AG09309 (cell line): ENCODE measurements around the gene CBX6.
A peak's percentile ranks its signal among the peaks of the same experiment; 100 is the strongest.

ENCODE experiments used
- DNase-seq: peaks from one replicate; pipeline ENCODE4 v3.0.0-alpha.2; 2010; ENCODE audit warnings: low read depth
- H3K4me3 ChIP-seq: 2 replicates; pipeline ENCODE4 v1.5.1; 2011; ENCODE audit warnings: mild to moderate bottlenecking, low read depth, low read length, moderate library complexity; ENCODE audit not compliant: control insufficient read depth
- CTCF ChIP-seq: IDR thresholded peaks from 2 replicates; pipeline ENCODE4 v1.5.1; 2011; ENCODE audit warnings: mild to moderate bottlenecking, low read depth, low read length, inconsistent platforms; ENCODE audit not compliant: insufficient read depth, control insufficient read depth; ENCODE audit errors: missing control alignments

Gene CBX6

DNA sequence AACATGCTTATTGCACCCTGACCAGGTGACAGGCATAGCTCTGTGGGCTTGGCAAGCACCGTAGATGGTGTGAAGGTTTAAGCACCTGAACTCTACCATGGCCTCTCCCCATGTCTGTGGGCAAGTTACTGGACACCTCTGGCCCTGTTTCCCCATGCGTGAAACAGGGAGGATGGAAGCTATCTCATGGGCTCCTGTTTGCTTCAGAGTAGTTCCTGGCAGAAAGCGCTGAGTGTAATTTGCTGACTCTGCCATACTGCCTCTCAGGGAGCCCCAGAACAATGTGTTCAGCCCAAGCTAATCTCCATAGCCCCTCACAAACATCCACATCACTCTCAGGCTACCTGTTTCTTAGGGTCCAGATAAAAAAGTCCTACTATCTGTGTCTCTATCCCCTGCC lies 2.4 kb downstream of the CBX6 start:
- no peak for DNase-seq
- no peak for TF ChIP-seq CTCF
- no peak overlapping the region for H3K4me3 ChIP-seq

GRCh38 chr22:38868886-38869381 lies 3.1 kb downstream of the CBX6 start:
- TF ChIP-seq CTCF, result peak; percentile 92
- no peak overlapping the region for H3K4me3 ChIP-seq
- no peak for DNase-seq

DNA sequence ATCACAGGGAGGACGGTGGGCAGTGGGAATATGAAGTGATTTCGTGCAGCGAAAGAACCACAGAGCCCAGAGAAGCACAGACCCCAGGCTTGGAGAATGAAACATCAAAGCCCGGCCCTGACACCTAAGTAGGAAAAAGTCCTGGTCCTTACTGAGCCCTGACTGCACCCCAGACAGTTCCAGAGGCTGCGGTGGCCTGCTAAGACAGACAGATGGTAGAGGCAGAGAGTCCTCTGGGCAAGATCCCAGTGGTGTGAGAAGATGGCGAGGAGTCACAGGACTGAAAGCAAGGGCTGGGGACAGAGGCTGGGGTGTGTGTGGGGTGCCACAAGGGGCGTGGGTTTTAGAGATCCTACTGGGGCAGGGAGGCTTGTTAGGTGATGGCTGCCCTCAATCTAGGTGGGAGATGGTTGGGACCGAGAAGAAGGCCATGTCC lies 3.7 kb downstream of the CBX6 start:
- no peak for DNase-seq
- TF ChIP-seq CTCF, result no peak
- H3K4me3 ChIP-seq, result no peak overlapping the region

- TF ChIP-seq CTCF, result no peak
- DNase-seq, result no peak
- no peak overlapping the region for H3K4me3 ChIP-seq
These were observed 4.3 kb downstream of the CBX6 start for GRCh38 chr22:38867471-38868285.

GRCh38 chr22:38867124-38867455 lies 4.9 kb downstream of the CBX6 start:
- no peak for DNase-seq
- TF ChIP-seq CTCF, result no peak
- H3K4me3 ChIP-seq, result no peak overlapping the region

DNA sequence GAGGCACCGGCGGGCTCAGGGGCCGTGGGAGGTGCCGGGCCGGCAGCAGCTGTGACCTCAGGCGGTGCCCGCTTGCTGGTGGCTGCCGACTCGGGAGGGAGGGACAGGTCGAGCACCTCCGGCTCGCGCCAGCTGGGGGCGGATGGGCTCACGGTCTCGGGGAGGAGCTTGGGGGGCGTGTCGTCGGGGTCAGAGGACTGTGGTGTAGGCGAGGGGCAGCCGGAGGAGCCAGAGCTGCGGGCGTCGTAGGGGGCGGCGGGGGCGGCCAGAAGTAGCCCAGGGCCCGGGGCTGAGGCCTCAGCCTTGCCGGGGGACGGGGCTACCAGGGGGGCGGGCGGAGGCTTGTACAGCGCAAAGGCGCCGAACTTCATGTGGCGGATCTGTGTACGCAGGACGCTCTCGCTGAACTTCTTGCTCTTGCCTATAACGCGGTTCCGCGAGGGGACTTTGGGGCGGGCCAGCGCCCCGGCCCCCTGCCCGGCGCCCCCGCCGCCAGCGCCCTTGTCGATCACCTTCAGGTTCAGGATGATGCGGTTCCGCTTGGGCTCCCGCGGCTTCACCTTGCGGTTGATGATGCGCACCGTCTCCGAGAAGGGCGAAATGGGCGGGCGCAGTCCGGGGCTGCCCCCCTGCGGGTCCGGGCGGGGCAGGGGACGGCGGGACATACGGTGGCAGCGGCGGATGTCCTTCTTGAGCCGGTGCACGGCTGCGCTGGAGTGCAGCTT lies 5.5 kb downstream of the CBX6 start:
- H3K4me3 ChIP-seq, result no peak overlapping the region
- DNase-seq, result no peak
- TF ChIP-seq CTCF, result no peak
